Hepatic stellate cell (primary cell): ENCODE measurements around the gene TIE1.

Experiments used
- DNase-seq: peaks from one replicate; pipeline ENCODE4 v3.0.0; 2011; ENCODE audit warnings: low spot score

Gene TIE1

GRCh38 chr1:43300378-43301094 is at the start of gene TIE1:
Gene TIE1, plus strand, starts transcription at chr1:43300982. Its CDS starts 90 bp downstream, at chr1:43301072.
- DNase-seq, result no peak

GRCh38 chr1:43251024-43251423 is 49.8 kb upstream of the TIE1 start:
- DNase-seq, result no peak

- DNase-seq, result no peak
Observed at GRCh38 chr1:43252225-43252624, 48.6 kb upstream of the TIE1 start.

- DNase-seq, result no peak
Observed at GRCh38 chr1:43253173-43253572, 47.6 kb upstream of the TIE1 start.

GRCh38 chr1:43253876-43254275 is 46.9 kb upstream of the TIE1 start:
- no peak for DNase-seq

- DNase-seq, result no peak
Observed at GRCh38 chr1:43255438-43256210, 45.2 kb upstream of the TIE1 start.

- no peak for DNase-seq
Observed at GRCh38 chr1:43256675-43257570, 43.9 kb upstream of the TIE1 start.

GRCh38 chr1:43258370-43258769 is 42.4 kb upstream of the TIE1 start:
- DNase-seq, result no peak

GRCh38 chr1:43265431-43265830 is 35.4 kb upstream of the TIE1 start:
- DNase-seq, result no peak

- no peak for DNase-seq
Observed at GRCh38 chr1:43266881-43267280, 33.9 kb upstream of the TIE1 start.

- DNase-seq, result peak; percentile 83
Observed at GRCh38 chr1:43267291-43267805, 33.4 kb upstream of the TIE1 start.

GRCh38 chr1:43267818-43268425 is 32.9 kb upstream of the TIE1 start:
- no peak for DNase-seq

- DNase-seq, result no peak
Observed at GRCh38 chr1:43269627-43270375, 31.0 kb upstream of the TIE1 start, which contains the start of gene TMEM125. Gene TMEM125, plus strand, starts transcription at chr1:43269983. Its CDS starts 2,740 bp downstream, at chr1:43272723.

GRCh38 chr1:43270421-43271095 is 30.2 kb upstream of the TIE1 start:
- no peak for DNase-seq

GRCh38 chr1:43271186-43272118 is 29.3 kb upstream of the TIE1 start:
- DNase-seq, result no peak

GRCh38 chr1:43272161-43272560 is 28.6 kb upstream of the TIE1 start:
- DNase-seq, result no peak

- DNase-seq, result no peak
Observed at GRCh38 chr1:43272576-43273571, 27.9 kb upstream of the TIE1 start.

- no peak for DNase-seq
Observed at GRCh38 chr1:43273708-43274107, 27.1 kb upstream of the TIE1 start.
